Measurements from ENCODE around the gene CTNNA3. TPM values are rescaled to one million over a fixed set of nuclear protein-coding genes. Genes with fewer than 3 reads are reported as not detected.
"Not testable (repeated sequence)": the region's sequence is repeated elsewhere in the genome, so short reads cannot be mapped to it uniquely, and the experiment has no call there.

Gene CTNNA3
- total RNA-seq, 4 donors from 2014 or later: 1.2 to 7.1 (median 1.3) TPM

DNA sequence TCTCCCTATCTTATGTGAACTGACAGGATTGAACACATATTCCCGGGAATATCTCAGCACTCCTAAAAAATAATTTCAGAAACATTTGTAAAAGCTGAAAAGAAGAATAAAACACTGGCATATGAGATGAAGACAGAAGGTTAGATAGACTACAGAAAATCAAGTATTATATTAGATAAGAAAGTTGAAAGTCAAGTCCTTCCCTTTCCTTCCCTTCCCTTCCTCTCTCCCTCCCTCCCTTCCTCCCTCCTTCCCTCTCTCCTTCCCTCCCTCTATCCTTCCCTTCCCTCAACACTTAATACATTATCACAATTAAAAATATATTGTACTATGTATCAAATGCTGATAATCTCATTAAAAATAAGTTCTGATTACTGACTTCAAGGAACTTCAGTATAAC, 122.5 kb downstream of the CTNNA3 start:
- TF ChIP-seq, protein P1, sequence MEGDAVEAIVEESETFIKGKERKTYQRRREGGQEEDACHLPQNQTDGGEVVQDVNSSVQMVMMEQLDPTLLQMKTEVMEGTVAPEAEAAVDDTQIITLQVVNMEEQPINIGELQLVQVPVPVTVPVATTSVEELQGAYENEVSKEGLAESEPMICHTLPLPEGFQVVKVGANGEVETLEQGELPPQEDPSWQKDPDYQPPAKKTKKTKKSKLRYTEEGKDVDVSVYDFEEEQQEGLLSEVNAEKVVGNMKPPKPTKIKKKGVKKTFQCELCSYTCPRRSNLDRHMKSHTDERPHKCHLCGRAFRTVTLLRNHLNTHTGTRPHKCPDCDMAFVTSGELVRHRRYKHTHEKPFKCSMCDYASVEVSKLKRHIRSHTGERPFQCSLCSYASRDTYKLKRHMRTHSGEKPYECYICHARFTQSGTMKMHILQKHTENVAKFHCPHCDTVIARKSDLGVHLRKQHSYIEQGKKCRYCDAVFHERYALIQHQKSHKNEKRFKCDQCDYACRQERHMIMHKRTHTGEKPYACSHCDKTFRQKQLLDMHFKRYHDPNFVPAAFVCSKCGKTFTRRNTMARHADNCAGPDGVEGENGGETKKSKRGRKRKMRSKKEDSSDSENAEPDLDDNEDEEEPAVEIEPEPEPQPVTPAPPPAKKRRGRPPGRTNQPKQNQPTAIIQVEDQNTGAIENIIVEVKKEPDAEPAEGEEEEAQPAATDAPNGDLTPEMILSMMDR (IDR thresholded peaks at IDR 0.05): no peak
- no peak for ATAC-seq (ENCODE audit: low FRiP score)
- no peak for DNase-seq (ENCODE audit: low spot score)

DNA sequence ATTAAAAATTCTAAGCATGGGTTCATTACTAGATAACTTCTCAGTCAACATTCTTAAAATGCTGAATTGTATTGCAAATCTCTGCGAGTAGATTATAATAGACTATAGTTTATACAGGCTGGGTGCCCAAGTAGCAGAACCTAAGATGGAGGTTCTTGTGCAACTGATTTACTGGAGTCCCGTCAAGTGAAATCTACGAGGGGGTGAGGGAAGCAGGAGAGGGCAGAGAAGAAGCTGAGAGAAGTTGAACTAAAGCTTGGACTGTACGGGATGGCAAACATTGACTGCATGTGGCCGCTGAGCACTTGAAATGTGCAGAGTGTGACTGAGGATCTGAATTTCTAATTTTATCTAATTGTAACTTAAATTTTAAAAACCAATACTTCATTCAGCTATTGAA, 124.5 kb downstream of the CTNNA3 start:
- TF ChIP-seq, protein P1 (IDR thresholded peaks at IDR 0.05): no peak
- DNase-seq (ENCODE audit: low spot score) (no peak), ATAC-seq (ENCODE audit: low FRiP score) (no peak)

DNA sequence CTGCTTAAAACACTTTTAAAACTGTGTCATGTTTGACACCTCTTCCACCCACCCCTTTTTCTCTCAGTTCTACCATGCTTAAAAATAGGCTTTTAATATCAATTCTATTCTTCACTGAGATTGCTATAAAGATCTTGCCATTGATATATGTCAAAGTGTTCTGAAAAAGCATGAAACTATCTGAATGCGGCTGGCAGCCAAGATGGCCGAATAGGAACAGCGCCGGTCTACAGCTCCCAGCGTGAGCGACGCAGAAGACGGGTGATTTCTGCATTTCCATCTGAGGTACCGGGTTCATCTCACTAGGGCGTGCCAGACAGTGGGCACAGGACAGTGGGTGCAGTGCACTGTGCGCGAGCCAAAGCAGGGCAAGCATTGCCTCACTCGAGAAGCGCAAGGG, 137.7 kb downstream of the CTNNA3 start:
- not testable (repeated sequence) for ATAC-seq (ENCODE audit: low FRiP score); DNase-seq (ENCODE audit: low spot score)

DNA sequence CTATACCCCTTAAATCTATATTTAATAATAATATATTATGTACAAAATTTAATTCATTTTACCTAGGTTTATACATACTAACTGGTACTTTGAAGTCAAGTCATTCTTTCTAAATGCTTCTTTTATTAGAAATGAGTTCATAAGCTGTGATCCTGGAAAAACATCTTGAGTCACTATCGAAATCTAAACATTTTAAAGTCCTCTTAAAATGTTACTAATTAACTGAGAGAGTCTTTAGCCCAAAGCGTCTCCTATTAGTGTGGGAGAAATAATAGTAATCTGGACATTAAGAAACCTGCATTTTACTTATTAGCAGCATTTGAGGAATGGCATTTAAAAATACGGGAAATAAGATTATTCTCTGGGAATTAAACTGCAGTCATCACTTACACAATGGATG, 142.7 kb downstream of the CTNNA3 start:
- ATAC-seq (ENCODE audit: low FRiP score) (no peak), DNase-seq (ENCODE audit: low spot score) (no peak)
- TF ChIP-seq, protein P1 (IDR thresholded peaks at IDR 0.05): no peak

DNA sequence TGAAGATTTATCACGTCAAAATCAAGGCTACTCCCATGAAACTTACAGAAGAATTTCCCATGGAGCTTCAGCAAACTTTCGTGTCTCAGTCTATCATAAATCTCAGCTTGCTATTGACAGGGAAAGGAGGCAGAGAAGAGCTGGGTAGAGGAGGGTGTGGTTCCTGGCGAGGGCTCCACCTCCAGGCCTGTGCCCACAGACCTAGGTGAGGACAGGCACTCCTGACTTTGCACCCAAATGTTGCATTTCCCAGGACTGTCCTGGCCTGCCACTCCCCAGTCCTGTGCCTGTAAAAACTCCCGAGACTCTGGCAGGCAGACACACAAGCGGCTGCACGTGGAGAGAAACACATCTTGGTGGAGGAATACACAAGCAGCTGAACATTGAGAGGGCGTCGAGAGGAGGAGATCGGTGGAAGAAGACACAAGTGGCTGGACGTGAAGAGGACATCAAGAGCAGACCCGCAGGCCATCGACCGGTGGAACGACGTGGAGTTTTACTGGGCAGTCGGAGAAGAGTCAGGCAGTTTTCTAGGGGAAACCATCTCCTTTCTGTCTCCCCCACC, 145.1 kb downstream of the CTNNA3 start:
- TF ChIP-seq, protein P1 (IDR thresholded peaks at IDR 0.05): no peak
- ATAC-seq (ENCODE audit: low FRiP score) (no peak), DNase-seq (ENCODE audit: low spot score) (no peak)

DNA sequence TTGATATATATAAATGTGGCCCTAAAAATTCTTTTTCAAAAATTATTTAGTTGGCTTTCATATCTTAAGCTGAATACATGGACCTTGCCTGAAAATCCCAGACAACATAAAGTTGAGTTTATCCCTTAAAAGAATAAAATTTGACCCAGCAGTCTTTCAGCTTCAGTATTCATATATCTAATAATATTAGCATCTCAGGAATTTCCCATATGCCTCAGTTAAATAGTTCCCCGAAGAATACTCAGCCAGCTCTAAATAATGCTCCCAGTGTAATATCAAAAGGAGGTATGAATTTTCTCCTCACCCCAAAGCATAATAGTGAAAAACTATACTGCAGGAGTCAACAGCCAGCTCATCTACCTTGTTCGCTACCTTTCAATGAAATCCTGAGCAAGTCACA, 145.9 kb downstream of the CTNNA3 start:
- DNase-seq (ENCODE audit: low spot score): no peak
- ATAC-seq (ENCODE audit: low FRiP score): no peak
- TF ChIP-seq, protein P1 (IDR thresholded peaks at IDR 0.05): no peak

DNA sequence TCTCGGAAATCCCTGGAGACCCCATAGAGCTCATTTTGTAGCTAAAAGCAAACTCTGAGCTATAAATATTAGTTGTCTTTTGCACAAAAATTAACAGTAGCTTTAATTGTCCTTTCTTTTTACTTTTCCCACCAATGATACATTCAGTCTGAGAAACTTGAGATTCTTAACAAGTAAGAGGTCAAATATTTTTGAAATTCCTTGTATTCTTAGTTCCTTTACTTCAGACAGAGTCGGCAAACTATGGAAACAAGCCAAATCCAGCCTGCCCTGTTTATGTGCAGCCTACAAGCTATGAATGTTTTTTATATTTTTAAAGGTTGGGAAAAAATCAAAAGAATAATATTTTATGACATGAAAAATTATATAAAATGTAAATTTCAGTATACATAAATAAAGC, 146.6 kb downstream of the CTNNA3 start:
- no peak for DNase-seq (ENCODE audit: low spot score)
- no peak for ATAC-seq (ENCODE audit: low FRiP score)
- TF ChIP-seq, protein P1 (IDR thresholded peaks at IDR 0.05): no peak

DNA sequence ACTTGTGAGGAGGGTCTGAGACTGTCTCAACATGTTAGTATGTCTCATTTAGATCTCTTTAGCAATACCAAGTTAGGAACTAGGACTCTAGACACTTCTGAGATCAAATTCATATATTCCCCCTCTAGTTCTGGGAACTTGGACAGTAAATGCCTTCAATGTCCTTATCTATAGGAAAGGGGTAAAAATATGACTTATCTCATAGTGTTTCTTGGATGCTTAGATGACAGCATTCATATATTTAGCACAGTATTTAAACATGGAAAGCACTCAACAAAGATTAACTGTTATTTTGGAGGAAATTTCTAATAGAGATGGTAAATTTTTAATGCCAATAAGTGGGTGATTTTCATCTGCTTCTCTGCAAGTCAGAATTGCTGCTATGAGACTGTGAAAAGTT, 154.6 kb downstream of the CTNNA3 start:
- ATAC-seq (ENCODE audit: low FRiP score): no peak
- no peak for DNase-seq (ENCODE audit: low spot score)
- TF ChIP-seq, protein P1 (IDR thresholded peaks at IDR 0.05): no peak

Measured in omental fat pad (tissue), 4 donors.